Uterus (tissue), 2 donors: ENCODE results near the gene SPATA31E1.

ENCODE experiments used
- CTCF ChIP-seq, 4 experiments: fragments of 200-600 bp in 2 of 4; fragments of 450-650 bp in 2 of 4; sonication (generic) in 2 of 4; IDR thresholded peaks; one replicate each; pipeline ENCODE4 v1.5.1; 2016 to 2019; ENCODE audit warnings: antibody characterized with exemption in 4 of 4, mild to moderate bottlenecking in 2 of 4, moderate library complexity in 1 of 4
- POLR2A ChIP-seq, 2 donors: fragments of 450-650 bp; IDR thresholded peaks; one replicate each; pipeline ENCODE4 v1.6.1; 2016; ENCODE audit warnings: antibody characterized with exemption in 2 of 2, mild to moderate bottlenecking in 1 of 2, moderate library complexity in 1 of 2

GRCh38 chr9:87850391-87850790, 32.3 kb upstream of the SPATA31E1 start:
- TF ChIP-seq POLR2A (IDR thresholded peaks at IDR 0.05) (no peak), CTCF (IDR thresholded peaks at IDR 0.05) (no peak)
